GM18519 (cell line): ENCODE data around the gene APBB1IP.

ENCODE experiments used
- ATAC-seq: cut with Tn5 transposase; IDR thresholded peaks from one replicate; pipeline ENCODE4 v1.9.1; 2021; ENCODE audit warnings: mild to moderate bottlenecking, moderate library complexity; ENCODE audit not compliant: unreplicated experiment, low FRiP score

APBB1IP gene

DNA sequence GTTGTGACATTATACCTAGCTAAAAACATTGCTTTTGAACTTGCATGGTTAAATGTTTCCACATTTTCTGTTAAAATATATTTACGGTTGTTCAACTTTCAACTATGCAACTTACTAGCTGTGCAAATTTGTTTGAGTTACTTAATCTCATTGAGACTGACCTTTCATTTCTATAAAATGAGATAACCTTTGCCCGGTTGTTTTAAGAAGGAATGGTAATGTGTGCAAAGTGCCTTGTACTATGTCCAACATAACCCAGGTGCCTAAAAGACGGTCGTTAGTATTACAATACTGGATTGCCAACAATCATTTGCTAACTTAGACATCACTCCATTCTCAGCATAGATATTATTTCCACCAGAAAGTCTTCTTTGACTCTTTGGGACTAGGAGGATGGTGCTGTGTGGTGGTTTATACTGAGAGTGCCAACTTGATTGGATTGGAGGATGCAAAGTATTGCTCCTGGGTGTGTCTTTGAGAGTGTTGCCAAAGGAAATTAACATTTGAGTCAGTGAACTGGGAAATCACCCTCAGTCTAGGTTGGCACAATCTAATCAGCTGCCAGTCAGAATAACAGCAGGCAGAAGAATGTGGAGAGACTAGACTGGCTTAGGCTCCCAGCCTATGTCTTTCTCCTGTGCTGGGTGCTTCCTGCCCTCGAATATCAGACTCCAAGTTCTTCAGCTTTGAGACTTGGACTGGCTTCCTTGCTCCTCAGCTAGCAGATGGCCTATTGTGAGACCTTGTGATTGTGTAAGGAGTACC, 174.2 kb downstream of the APBB1IP start:
- ATAC-seq, result no peak
